Bronchial epithelial cell (primary cell): Measurements from ENCODE around the gene TMED9. TPM values are rescaled to one million over a fixed set of nuclear protein-coding genes. Genes with fewer than 3 reads are reported as not detected.

ENCODE experiments used
- DNase-seq: peaks from one replicate; pipeline ENCODE4 v3.0.0-alpha.2; 2010; ENCODE audit warnings: low read depth
- FAIRE-seq: peaks from 2 replicates; lab custom pipeline; 2011; peaks lifted over from hg19 to GRCh38; lab: Jason Lieb, UNC
- H3K27me3 ChIP-seq: 2 replicates; pipeline ENCODE4 v1.5.1; 2011; ENCODE audit warnings: low read length; ENCODE audit not compliant: control insufficient read depth, insufficient read depth
- H3K36me3 ChIP-seq: 2 replicates; pipeline ENCODE4 v1.5.1; 2011; ENCODE audit warnings: low read length; ENCODE audit not compliant: control insufficient read depth, insufficient read depth
- H3K4me3 ChIP-seq: 2 replicates; pipeline ENCODE4 v1.5.1; 2011; ENCODE audit warnings: mild to moderate bottlenecking, low read depth, low read length, control low read depth
- CTCF ChIP-seq: IDR thresholded peaks from 2 replicates; pipeline ENCODE4 v1.5.1; 2011; ENCODE audit warnings: mild to moderate bottlenecking, moderate library complexity, low read length, control low read depth, inconsistent platforms; ENCODE audit not compliant: insufficient read depth, severe bottlenecking
- total RNA-seq: library from RNA; depleted of rRNA; stranded (reverse); fragments of >200 nt; gene quantifications from 2 replicates; pipeline ENCODE4 v1.2.1, GENCODE V29; 2014

The TMED9 gene
- total RNA-seq, 1 donor from 2014 or later, result 184 TPM

GRCh38 chr5:177588413-177588909 is 3.5 kb upstream of the TMED9 start:
- no peak overlapping the region for H3K4me3 ChIP-seq
- DNase-seq (no peak), FAIRE-seq (no peak)
- no peaks in the 10 kb centered on the region for H3K27me3 ChIP-seq
- no peak for TF ChIP-seq CTCF
- peaks cover 3% of the 10 kb centered on the region for H3K36me3 ChIP-seq

GRCh38 chr5:177590406-177590805 is 1.6 kb upstream of the TMED9 start:
- FAIRE-seq, result no peak
- H3K36me3 ChIP-seq, result peaks cover 21% of the 10 kb centered on the region
- no peak for TF ChIP-seq CTCF
- no peak for DNase-seq
- H3K4me3 ChIP-seq, result no peak overlapping the region
- no peaks in the 10 kb centered on the region for H3K27me3 ChIP-seq

DNA sequence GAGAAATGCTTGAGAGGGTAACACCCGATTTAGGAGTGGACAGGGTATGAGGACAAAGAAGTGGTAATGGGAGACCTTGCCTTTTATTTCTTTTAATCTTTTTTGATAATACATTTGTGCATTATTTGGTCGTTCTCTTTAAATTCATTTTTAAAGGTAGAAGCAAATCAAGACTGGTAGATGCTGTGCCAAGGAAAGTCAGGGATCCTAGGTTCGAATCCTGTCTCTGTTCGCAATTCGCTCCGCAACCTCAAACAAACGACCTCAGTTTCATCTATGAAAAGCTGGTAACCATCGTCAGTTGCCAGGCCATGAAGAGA is 353 bp upstream of the TMED9 start:
- H3K27me3 ChIP-seq, result no peaks in the 10 kb centered on the region
- H3K36me3 ChIP-seq, result peaks cover 30% of the 10 kb centered on the region
- no peak for DNase-seq
- FAIRE-seq, result no peak
- no peak overlapping the region for H3K4me3 ChIP-seq
- no peak for TF ChIP-seq CTCF

GRCh38 chr5:177592905-177593304 is 902 bp downstream of the TMED9 start:
- FAIRE-seq (no peak), DNase-seq (no peak)
- TF ChIP-seq CTCF, result no peak
- H3K4me3 ChIP-seq, result peak overlapping the region; percentile 71
- H3K36me3 ChIP-seq, result peaks cover 30% of the 10 kb centered on the region
- no peaks in the 10 kb centered on the region for H3K27me3 ChIP-seq

DNA sequence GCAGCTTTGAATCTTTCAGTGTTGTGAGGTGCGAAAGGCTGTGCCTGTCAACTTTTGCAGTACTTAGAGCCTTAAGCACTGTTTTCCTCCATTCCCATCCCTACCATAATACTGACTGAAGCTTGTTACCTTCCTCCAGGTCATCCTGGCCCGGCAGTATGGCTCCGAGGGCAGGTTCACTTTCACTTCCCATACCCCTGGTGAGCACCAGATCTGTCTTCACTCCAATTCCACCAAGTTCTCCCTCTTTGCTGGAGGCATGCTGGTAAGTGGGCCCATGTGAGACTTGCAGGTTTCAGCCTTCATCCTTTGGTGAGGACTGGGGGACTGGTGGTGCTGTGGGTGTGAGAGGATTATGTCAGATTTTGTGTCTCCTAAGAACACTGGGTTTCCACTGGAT is 1.5 kb downstream of the TMED9 start:
- DNase-seq (no peak), FAIRE-seq (no peak)
- no peak overlapping the region for H3K4me3 ChIP-seq
- H3K36me3 ChIP-seq, result peaks cover 30% of the 10 kb centered on the region
- TF ChIP-seq CTCF, result no peak
- H3K27me3 ChIP-seq, result no peaks in the 10 kb centered on the region

DNA sequence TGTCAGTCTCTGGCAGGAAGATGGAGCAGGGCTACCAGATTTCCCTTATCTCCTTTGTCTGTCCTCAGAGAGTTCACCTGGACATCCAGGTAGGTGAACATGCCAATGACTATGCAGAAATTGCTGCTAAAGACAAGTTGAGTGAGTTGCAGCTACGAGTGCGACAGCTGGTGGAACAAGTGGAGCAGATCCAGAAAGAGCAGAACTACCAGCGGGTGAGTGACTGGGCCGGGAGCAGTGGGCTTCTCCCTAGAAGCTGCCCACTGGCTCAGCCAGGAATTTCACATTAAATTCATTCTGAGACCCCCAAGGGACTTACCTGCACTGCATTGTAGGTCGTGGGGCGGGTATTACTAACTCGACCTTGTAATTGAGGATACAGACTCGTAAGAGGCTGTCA is 2.1 kb downstream of the TMED9 start:
- DNase-seq, result no peak
- TF ChIP-seq CTCF, result no peak
- H3K4me3 ChIP-seq, result no peak overlapping the region
- H3K36me3 ChIP-seq, result peaks cover 30% of the 10 kb centered on the region
- no peaks in the 10 kb centered on the region for H3K27me3 ChIP-seq
- FAIRE-seq, result no peak
